CD4-positive, alpha-beta T cell (primary cell): ENCODE results near the gene ZNF143. TPM values are rescaled to one million over a fixed set of nuclear protein-coding genes. Genes with fewer than 3 reads are reported as not detected.

ENCODE experiments used
- ATAC-seq: fragments of 200-7000 bp; cut with Tn5 transposase; one replicate; pipeline ENCODE4 v1.10.0; 2022; ENCODE audit warnings: mild to moderate bottlenecking; ENCODE audit not compliant: poor library complexity
- CTCF ChIA-PET: fragments of 350-600 bp; sonication (Branson Sonifier 250); formaldehyde crosslinking; loops from one replicate; lab custom pipeline; 2021; ENCODE audit warnings: antibody characterized with exemption, inconsistent platforms; lab: Charles Lee
- POLR2A ChIA-PET: fragments of 350-600 bp; sonication (Branson Sonifier 250); formaldehyde crosslinking; loops from one replicate; lab custom pipeline; 2021; ENCODE audit warnings: antibody characterized with exemption, inconsistent platforms; lab: Charles Lee
- DNase-seq, 14 experiments: peaks; one replicate each; pipeline ENCODE4 v3.0.0-alpha.2; 2013 to 2020; ENCODE audit warnings: mixed read lengths in 2 of 14
- H3K27ac ChIP-seq, 2 donors: one replicate each; pipeline versions ENCODE4 v1.5.1 to v1.7.0; 2013; ENCODE audit warnings: low read length in 2 of 2, low read depth in 1 of 2, mild to moderate bottlenecking in 1 of 2
- H3K27me3 ChIP-seq, 2 experiments: 1 replicate in 1 of 2; 2 replicates in 1 of 2; pipeline versions ENCODE4 v1.6.1 to v1.7.0; 2013; ENCODE audit warnings: low read length in 2 of 2, control low read depth in 1 of 2, mild to moderate bottlenecking in 1 of 2, moderate library complexity in 1 of 2; ENCODE audit not compliant: insufficient read depth in 2 of 2, control insufficient read depth in 1 of 2
- H3K36me3 ChIP-seq: one replicate; pipeline ENCODE4 v1.6.1; 2013; ENCODE audit warnings: low read length, control low read depth; ENCODE audit not compliant: insufficient read depth
- H3K4me1 ChIP-seq: one replicate; pipeline ENCODE4 v1.6.1; 2013; ENCODE audit warnings: low read length, control low read depth; ENCODE audit not compliant: insufficient read depth
- H3K4me3 ChIP-seq: one replicate; pipeline ENCODE4 v1.5.1; 2013; ENCODE audit warnings: mild to moderate bottlenecking, low read length, moderate library complexity
- H3K9me3 ChIP-seq, 2 experiments: 1 replicate in 1 of 2; 2 replicates in 1 of 2; pipeline versions ENCODE4 v1.6.1 to v1.7.0; 2013; ENCODE audit warnings: low read length in 2 of 2, mild to moderate bottlenecking in 2 of 2, control low read depth in 1 of 2, moderate library complexity in 1 of 2; ENCODE audit not compliant: control insufficient read depth in 1 of 2, insufficient read depth in 1 of 2
- H3K27ac Mint-ChIP-seq: one replicate; pipeline ENCODE4 v1.8.0; 2020; ENCODE audit warnings: mixed read lengths
- H3K27me3 Mint-ChIP-seq: one replicate; pipeline ENCODE4 v1.8.0; 2021; ENCODE audit warnings: mixed read lengths
- H3K36me3 Mint-ChIP-seq: one replicate; pipeline ENCODE4 v1.8.0; 2021; ENCODE audit warnings: low read depth, mixed read lengths
- H3K4me1 Mint-ChIP-seq: one replicate; pipeline ENCODE4 v1.8.0; 2021; ENCODE audit warnings: low read depth, mixed read lengths
- H3K4me3 Mint-ChIP-seq: one replicate; pipeline ENCODE4 v1.8.0; 2020; ENCODE audit warnings: mild to moderate bottlenecking, mixed read lengths
- H3K9me3 Mint-ChIP-seq: one replicate; pipeline ENCODE4 v1.8.0; 2020; ENCODE audit warnings: mixed read lengths
- intact Hi-C, 2 experiments: fragments of 100-400 bp; cut with DNase I in 1 of 2; cut with micrococcal nuclease in 1 of 2; formaldehyde crosslinking; loops; one replicate each; pipeline versions ENCODE4 v1.15.1 to v1.9.0; 2023 to 2025; cut with DNase I, micrococcal nuclease
- total RNA-seq, 174 experiments: library from RNA in 2 of 174; stranded (reverse) in 2 of 174; gene quantifications; one replicate each; pipeline ENCODE4 v1.2.3 and lab custom pipeline; 2021 to 2026
- TF ChIP-seq, protein P1 (sequence below): fragments of 200-600 bp; IDR thresholded peaks from one replicate; pipeline ENCODE4 v1.8.0; 2022; ENCODE audit warnings: antibody characterized with exemption, mild to moderate bottlenecking

ZNF143 gene
- total RNA-seq, 2 experiments from 2014 or later = 18.0 to 20.3 TPM

DNA sequence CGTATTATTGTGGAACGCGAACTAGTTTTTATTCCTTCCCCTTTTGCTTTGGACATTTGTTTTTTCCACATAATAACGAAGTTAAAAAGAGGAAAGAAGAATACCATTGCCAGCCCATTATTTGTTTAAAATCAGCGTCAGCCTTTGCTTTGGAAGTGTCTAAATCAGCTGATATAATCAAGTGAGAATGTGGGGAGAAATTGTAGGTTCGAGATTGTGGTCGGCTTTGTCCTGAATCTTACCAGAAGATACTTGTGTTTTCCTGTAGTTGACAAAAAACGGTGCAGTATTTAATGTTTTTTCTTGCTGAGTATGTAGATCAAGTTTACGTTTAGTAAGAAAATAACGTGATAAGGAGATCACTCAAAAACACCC, 935 bp downstream of the ZNF143 start:
- Mint-ChIP-seq H3K27ac (peak overlapping the region; percentile 100), H3K4me3 (peak overlapping the region; percentile 99), H3K4me1 (peaks cover 30% of the 10 kb centered on the region), H3K9me3 (peaks cover 2% of the 10 kb centered on the region), H3K27me3 (no peaks in the 10 kb centered on the region), H3K36me3 (peaks cover 30% of the 10 kb centered on the region)
- intact Hi-C loops = loop anchor here (2.0 to 10.0 kb wide), 9 partner anchors 77 to 1396 kb away; partner anchors contain the start of genes IPO7 (in 2 of the 2), DENND5A (in 1 of the 2), RPL27A (in 1 of the 2) and TMEM41B (in 1 of the 2)
- H3K36me3 ChIP-seq = peaks cover 4% of the 10 kb centered on the region
- ATAC-seq (no peak), DNase-seq (peak in 4 of 14 experiments; percentile 15 to 56 (median 48))
- ChIA-PET CTCF (no interaction called here), POLR2A (interaction anchor here (0.5 to 4.9 kb wide), 21 partner anchors 8 to 1348 kb away, joined by 3 to 60 read pairs (median 6); partner anchors contain the start of genes EIF4G2, IPO7, NRIP3 and TMEM41B)
- TF ChIP-seq, protein P1, sequence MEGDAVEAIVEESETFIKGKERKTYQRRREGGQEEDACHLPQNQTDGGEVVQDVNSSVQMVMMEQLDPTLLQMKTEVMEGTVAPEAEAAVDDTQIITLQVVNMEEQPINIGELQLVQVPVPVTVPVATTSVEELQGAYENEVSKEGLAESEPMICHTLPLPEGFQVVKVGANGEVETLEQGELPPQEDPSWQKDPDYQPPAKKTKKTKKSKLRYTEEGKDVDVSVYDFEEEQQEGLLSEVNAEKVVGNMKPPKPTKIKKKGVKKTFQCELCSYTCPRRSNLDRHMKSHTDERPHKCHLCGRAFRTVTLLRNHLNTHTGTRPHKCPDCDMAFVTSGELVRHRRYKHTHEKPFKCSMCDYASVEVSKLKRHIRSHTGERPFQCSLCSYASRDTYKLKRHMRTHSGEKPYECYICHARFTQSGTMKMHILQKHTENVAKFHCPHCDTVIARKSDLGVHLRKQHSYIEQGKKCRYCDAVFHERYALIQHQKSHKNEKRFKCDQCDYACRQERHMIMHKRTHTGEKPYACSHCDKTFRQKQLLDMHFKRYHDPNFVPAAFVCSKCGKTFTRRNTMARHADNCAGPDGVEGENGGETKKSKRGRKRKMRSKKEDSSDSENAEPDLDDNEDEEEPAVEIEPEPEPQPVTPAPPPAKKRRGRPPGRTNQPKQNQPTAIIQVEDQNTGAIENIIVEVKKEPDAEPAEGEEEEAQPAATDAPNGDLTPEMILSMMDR = no peak
- no peaks in the 10 kb centered on the region for H3K27me3 ChIP-seq
- peak overlapping the region; percentile 95 to 96 for H3K27ac ChIP-seq
- H3K9me3 ChIP-seq = peaks cover 0 to 7% of the 10 kb centered on the region in 2 experiments
- H3K4me1 ChIP-seq = peaks cover 29% of the 10 kb centered on the region
- H3K4me3 ChIP-seq = peak overlapping the region; percentile 90

DNA sequence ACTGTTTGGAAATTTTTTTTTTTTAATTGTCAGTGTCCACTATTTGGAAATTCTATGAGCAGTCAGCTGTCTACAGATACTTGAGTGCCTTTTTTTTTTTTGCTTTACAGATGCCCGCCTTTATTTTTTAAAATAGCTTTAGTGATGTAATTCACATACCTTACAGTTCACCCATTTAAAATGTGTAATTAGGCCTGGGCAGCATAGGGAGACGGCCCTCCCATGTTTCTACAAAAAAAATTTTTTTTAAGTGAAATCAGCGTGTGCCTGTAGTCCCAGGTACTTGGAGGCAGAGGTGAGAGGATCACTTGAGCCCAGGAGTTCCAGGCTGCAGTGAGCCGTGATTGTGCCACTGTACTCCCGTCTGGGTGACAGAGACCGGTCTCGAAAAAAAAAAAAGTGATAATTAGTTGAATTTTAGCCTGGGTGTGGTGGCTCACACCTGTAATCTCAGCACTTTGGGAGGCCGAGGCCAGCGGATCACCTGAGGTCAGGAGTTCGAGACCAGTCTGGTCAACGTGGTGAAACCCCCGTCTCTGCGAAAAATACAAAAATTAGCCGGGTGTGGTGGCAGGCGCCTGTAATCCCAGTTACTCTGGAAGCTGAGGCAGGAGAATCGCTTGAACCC, 1.5 kb downstream of the ZNF143 start:
- Mint-ChIP-seq H3K27ac (peak overlapping the region; percentile 100), H3K4me1 (peaks cover 30% of the 10 kb centered on the region), H3K36me3 (peaks cover 33% of the 10 kb centered on the region), H3K4me3 (peak overlapping the region; percentile 99), H3K27me3 (no peaks in the 10 kb centered on the region), H3K9me3 (peaks cover 2% of the 10 kb centered on the region)
- H3K4me1 ChIP-seq = peaks cover 29% of the 10 kb centered on the region
- no peaks in the 10 kb centered on the region for H3K27me3 ChIP-seq
- peaks cover 6% of the 10 kb centered on the region for H3K36me3 ChIP-seq
- no peak for ATAC-seq
- H3K4me3 ChIP-seq = peak overlapping the region; percentile 90
- DNase-seq = peak in 1 of 14 experiments; percentile 19
- ChIA-PET POLR2A (interaction anchor here (0.5 to 4.9 kb wide), 12 partner anchors 69 to 1347 kb away, joined by 3 to 60 read pairs (median 6); partner anchors contain the start of genes EIF4G2, IPO7, TMEM41B and WEE1), CTCF (no interaction called here)
- H3K9me3 ChIP-seq = peaks cover 0 to 7% of the 10 kb centered on the region in 2 experiments
- TF ChIP-seq, protein P1 = no peak
- intact Hi-C loops = loop anchor here (2.0 to 10.0 kb wide), 8 partner anchors 110 to 1395 kb away; partner anchors contain the start of genes DENND5A (in 1 of the 2), RPL27A (in 1 of the 2), TMEM41B (in 1 of the 2) and TMEM9B (in 1 of the 2)
- H3K27ac ChIP-seq = peak overlapping the region in 1 of 2 donors; percentile 96

- DNase-seq = no peak
- intact Hi-C loops = loop anchor here (2.0 to 10.0 kb wide), 8 partner anchors 109 to 1394 kb away; partner anchors contain the start of genes DENND5A (in 1 of the 2), RPL27A (in 1 of the 2), TMEM41B (in 1 of the 2) and TMEM9B (in 1 of the 2)
Observed at GRCh38 chr11:9462806-9463537, 2.2 kb downstream of the ZNF143 start.

More at GRCh38 chr11:9462806-9463537, 2.2 kb downstream of the ZNF143 start:
- Mint-ChIP-seq H3K27me3 (no peaks in the 10 kb centered on the region), H3K9me3 (peaks cover 2% of the 10 kb centered on the region), H3K36me3 (peaks cover 37% of the 10 kb centered on the region), H3K4me3 (peak overlapping the region; percentile 99), H3K4me1 (peaks cover 33% of the 10 kb centered on the region), H3K27ac (peak overlapping the region; percentile 100)
- ChIA-PET CTCF (no interaction called here), POLR2A (interaction anchor here (1.1 to 4.9 kb wide), 2 partner anchors 78 to 106 kb away, joined by 4 to 43 read pairs; partner anchors contain the start of gene IPO7)
- TF ChIP-seq, protein P1 = no peak
- Histone ChIP-seq H3K27ac (no peak overlapping the region), H3K27me3 (no peaks in the 10 kb centered on the region), H3K4me3 (no peak overlapping the region), H3K9me3 (peaks cover 0 to 7% of the 10 kb centered on the region in 2 experiments), H3K4me1 (peaks cover 29% of the 10 kb centered on the region), H3K36me3 (peaks cover 7% of the 10 kb centered on the region)
- no peak for ATAC-seq
